Pancreas (tissue), 10 donors: ENCODE data around the gene NRBP1. TPM values are rescaled to one million over a fixed set of nuclear protein-coding genes. Genes with fewer than 3 reads are reported as not detected.

Experiments used
- ATAC-seq, 4 donors: fragments of 200-7000 bp; cut with Tn5 transposase; one replicate each; pipeline versions ENCODE4 v1.8.0 to v1.9.1; 2020; ENCODE audit warnings: mild to moderate bottlenecking in 4 of 4, moderate library complexity in 4 of 4
- DNase-seq, 6 donors: peaks; one replicate each; pipeline ENCODE4 v3.0.0-alpha.2; 2020
- FAIRE-seq: peaks from 2 replicates; lab custom pipeline; 2012; peaks lifted over from hg19 to GRCh38; lab: Jason Lieb, UNC
- H3K27ac ChIP-seq, 4 donors: fragments of 200-600 bp; sonication (generic); 1 replicate in 3 of 4; 2 replicates in 1 of 4; pipeline versions ENCODE4 v1.5.0 to v1.8.0; 2020
- H3K27me3 ChIP-seq, 4 donors: fragments of 200-600 bp; one replicate each; pipeline ENCODE4 v1.8.0; 2021
- H3K36me3 ChIP-seq, 3 donors: fragments of 200-600 bp; sonication (generic) in 1 of 3; one replicate each; pipeline versions ENCODE4 v1.5.0 to v1.8.0; 2020 to 2021
- H3K4me1 ChIP-seq, 3 donors: fragments of 200-600 bp; one replicate each; pipeline ENCODE4 v1.8.0; 2021
- H3K4me3 ChIP-seq, 4 donors: fragments of 200-600 bp; sonication (generic) in 2 of 4; one replicate each; pipeline versions ENCODE4 v1.5.0 to v1.8.0; 2020 to 2021
- H3K9me3 ChIP-seq, 4 donors: fragments of 200-600 bp; one replicate each; pipeline ENCODE4 v1.8.0; 2021
- WGBS, 2 donors: extraction: QIAGEN DNeasy Blood & Tissue Kit; methylation state at CpG; one replicate each; pipeline ENCODE4 v1.1.7; 2013; 5-methylcytosine and 5-hydroxymethylcytosine counted together
- intact Hi-C, 3 donors: fragments of 100-400 bp; cut with DNase I; formaldehyde crosslinking; loops; one replicate each; pipeline versions ENCODE4 v1.11.1 to v1.14.2; 2022
- polyA plus RNA-seq, 2 donors: library from polyadenylated mRNA; stranded (reverse); fragments of 200-250 nt; gene quantifications; one replicate each; pipeline ENCODE4 v1.2.3, GENCODE V29; 2013
- total RNA-seq, 6 donors: library from RNA; stranded (reverse); fragmentation: NEBNext Ultra II Directional in 4 of 6; extraction: Animal tissue kit (Norgen Biotek cat#: 25700) in 4 of 6; gene quantifications; one replicate each; pipeline versions ENCODE4 v1.2.1 to v1.2.4, GENCODE V29; 2021 to 2023
- TF ChIP-seq, protein P1 (sequence below), 4 donors: fragments of 200-600 bp; sonication (generic) in 3 of 4; IDR thresholded peaks; one replicate each; pipeline versions ENCODE4 v1.5.0 to v1.8.0; 2021; ENCODE audit warnings: antibody characterized with exemption in 4 of 4
- donor health status: healthy with polysubstance abuse.
- donor health status: DM: no; HTN: no; CAD: no; lungs with moderate emphysema.
- donor health status: DM: no; HTN: no; CAD: no.
- donor health status: control.
- donor health status: control.
- donor health status: Bipolar disorder and iron deficiency.
- donor health status: DM: yes; HTN: yes; CAD: no.
- donor health status: DM: no; HTN: no; CAD: no.
- donor health status: DM: no; HTN: no; CAD: no.
- donor health status: DM: yes; HTN: yes; CAD: no.

The NRBP1 gene
- total and polyA plus RNA-seq, 8 donors: 32.5 to 60.7 (median 38.0) TPM

DNA sequence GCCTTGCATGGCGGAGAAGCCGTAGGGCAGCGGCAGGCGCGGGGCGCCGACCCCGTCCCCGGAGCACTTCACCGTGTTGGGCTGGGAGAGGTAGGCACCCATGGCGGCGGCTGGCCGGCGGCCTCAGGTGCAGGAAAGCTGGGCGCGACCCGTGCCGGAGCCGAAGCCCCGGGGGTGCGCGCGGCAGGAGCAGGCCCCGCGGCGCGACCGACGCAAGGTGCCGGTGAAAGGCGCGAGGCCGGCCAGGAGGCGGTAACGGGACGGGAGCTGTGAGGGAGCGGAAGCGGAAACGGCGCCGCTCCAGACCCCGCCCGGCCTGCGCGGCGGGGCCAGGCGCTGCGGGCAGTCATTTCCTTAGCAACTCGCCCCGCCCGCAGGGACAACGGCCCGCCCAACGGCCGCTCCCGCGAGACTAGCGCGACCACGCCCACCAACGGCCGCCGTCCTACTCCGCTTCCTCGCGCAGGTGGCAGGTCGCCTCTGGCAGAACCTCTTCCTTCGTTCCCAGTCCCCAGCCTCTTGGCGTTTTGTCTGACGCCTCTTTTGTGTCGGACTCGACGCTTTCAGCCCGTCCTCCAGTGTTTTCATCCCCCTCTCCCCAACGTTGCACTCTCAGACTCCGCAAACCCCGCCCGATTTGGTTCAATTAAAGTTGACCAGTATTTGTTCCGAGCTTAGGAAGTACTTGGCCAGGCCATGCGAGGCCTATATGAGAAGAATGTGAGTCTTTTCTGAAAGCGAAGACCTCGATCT, 18.9 kb upstream of the NRBP1 start, which contains the start of gene PPM1G:
TSS of gene PPM1G (minus strand) at position 271 of the 753 bp plus-strand sequence. CDS start at position 102, 169 bp downstream.
- FAIRE-seq (no peak), ATAC-seq (peak; percentile 99 to 100 (median 99))

DNA sequence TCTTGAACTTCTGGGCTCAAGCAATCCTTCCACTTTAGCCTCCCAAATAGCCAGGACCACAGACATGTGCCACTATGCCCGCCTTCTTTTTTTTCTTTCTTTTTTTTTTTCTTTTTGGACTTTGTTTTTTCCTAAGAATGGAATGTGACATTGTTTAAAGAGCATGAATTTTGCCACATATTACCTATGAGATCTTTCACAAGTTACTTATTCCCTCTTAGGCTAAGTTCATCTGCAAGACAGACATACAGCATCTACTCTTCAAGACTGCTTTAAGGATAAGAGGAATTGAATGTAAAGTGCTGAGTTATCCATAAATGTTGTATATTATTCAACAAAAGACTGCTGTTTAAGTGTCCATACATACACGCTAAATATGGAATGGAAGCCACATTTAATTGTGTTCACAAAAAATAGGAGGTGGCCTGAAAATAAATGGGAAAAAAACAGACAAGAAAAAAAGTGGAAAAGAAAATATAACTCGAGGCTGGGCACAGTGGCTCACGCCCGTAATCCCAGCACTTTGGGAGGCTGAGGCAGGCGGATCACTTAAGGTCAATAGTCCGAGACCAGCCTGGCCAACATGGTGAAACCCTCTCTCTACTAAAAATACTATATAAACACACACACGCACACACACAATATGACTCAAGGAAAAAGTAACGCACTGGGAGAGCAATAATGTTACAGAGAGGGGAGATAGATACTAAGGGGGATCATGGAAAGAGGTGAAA, 15.8 kb upstream of the NRBP1 start:
- FAIRE-seq (no peak), ATAC-seq (no peak), DNase-seq (no peak)
- Histone ChIP-seq H3K4me3 (no peak overlapping the region), H3K27ac (no peak overlapping the region), H3K4me1 (peaks cover 0 to 10% (median 5%) of the 10 kb centered on the region in 3 donors), H3K9me3 (no peaks in the 10 kb centered on the region), H3K27me3 (no peaks in the 10 kb centered on the region), H3K36me3 (no peaks in the 10 kb centered on the region)
- TF ChIP-seq, protein P1, sequence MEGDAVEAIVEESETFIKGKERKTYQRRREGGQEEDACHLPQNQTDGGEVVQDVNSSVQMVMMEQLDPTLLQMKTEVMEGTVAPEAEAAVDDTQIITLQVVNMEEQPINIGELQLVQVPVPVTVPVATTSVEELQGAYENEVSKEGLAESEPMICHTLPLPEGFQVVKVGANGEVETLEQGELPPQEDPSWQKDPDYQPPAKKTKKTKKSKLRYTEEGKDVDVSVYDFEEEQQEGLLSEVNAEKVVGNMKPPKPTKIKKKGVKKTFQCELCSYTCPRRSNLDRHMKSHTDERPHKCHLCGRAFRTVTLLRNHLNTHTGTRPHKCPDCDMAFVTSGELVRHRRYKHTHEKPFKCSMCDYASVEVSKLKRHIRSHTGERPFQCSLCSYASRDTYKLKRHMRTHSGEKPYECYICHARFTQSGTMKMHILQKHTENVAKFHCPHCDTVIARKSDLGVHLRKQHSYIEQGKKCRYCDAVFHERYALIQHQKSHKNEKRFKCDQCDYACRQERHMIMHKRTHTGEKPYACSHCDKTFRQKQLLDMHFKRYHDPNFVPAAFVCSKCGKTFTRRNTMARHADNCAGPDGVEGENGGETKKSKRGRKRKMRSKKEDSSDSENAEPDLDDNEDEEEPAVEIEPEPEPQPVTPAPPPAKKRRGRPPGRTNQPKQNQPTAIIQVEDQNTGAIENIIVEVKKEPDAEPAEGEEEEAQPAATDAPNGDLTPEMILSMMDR (IDR thresholded peaks at IDR 0.05): no peak
- WGBS, 2 donors: 74 to 83% methylated on average over 9 of the region's 9 CpGs
- intact Hi-C loops: no loop called here

More for the DNA sequence above, 18.9 kb upstream of the NRBP1 start, which contains the start of gene PPM1G:
- Histone ChIP-seq H3K27me3 (no peaks in the 10 kb centered on the region), H3K27ac (peak within 1 kb of the TSS; percentile 66 to 80 (median 70)), H3K36me3 (no peaks in the 10 kb centered on the region), H3K4me3 (peak within 1 kb of the TSS; percentile 89 to 100 (median 100)), H3K9me3 (no peaks in the 10 kb centered on the region), H3K4me1 (peaks cover 0 to 20% (median 8%) of the 10 kb centered on the region in 3 donors)
- TF ChIP-seq, protein P1 (IDR thresholded peaks at IDR 0.05): no peak
- peak; percentile 94 to 99 (median 97) for DNase-seq
- intact Hi-C loops: no loop called here
- WGBS, 2 donors: 0% methylated on average over 55 to 82 of the region's 82 CpGs

DNA sequence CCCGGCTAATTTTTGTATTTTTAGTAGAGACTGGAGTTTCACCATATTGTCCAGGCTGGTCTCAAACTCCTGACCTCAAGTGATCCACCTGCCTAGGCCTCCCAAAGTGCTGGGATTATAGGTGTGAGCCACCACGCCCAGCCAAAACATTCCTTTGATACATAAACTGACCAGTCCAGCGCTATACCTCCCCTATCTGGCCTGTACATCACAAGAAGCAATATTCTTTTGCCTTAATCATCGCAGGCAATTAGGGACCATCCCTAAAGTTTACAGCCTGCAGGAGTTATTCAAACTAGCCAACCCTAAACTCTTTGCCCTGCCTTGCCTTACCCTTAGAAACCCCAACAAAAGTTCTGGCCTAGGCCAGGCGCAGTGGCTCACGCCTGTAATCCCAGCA, 12.3 kb upstream of the NRBP1 start:
- no peak overlapping the region for H3K4me3 ChIP-seq
- H3K36me3 ChIP-seq: no peaks in the 10 kb centered on the region
- H3K27ac ChIP-seq: no peak overlapping the region
- H3K9me3 ChIP-seq: no peaks in the 10 kb centered on the region
- H3K4me1 ChIP-seq: no peaks in the 10 kb centered on the region
- 91 to 95% methylated on average over 6 of the region's 6 CpGs for WGBS, 2 donors
- TF ChIP-seq, protein P1 (IDR thresholded peaks at IDR 0.05): no peak
- H3K27me3 ChIP-seq: no peaks in the 10 kb centered on the region
- no peak for ATAC-seq
- DNase-seq: no peak
- no peak for FAIRE-seq
- intact Hi-C loops: no loop called here

DNA sequence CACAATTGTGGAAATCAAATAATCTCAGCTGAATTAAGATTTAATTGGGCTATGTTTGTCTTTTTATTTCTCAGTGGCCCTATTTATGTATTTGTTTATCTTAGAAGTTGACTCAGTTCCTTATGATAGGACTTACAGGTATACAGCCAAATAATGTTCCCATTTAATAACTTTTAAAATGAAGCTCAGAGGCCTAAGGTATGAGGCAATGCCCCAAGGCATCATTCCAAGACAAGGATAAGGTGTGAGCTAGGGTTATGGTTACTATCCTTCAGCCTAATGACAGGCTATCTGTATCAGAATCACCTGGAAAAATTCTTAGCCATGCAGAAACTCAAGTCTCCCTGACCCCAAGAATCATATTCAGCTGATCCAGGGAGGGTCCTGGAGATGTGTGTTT, 7.4 kb upstream of the NRBP1 start:
- Histone ChIP-seq H3K27me3 (no peaks in the 10 kb centered on the region), H3K9me3 (no peaks in the 10 kb centered on the region), H3K36me3 (no peaks in the 10 kb centered on the region), H3K4me1 (no peaks in the 10 kb centered on the region), H3K27ac (no peak overlapping the region), H3K4me3 (no peak overlapping the region)
- ATAC-seq (no peak), DNase-seq (no peak), FAIRE-seq (no peak)
- intact Hi-C loops: no loop called here
- TF ChIP-seq, protein P1 (IDR thresholded peaks at IDR 0.05): no peak
